Limb (tissue), 2 donors: ENCODE measurements around the gene MYH11.
"Not testable (repeated sequence)": the region's sequence is repeated elsewhere in the genome, so short reads cannot be mapped to it uniquely, and the experiment has no call there.

Source experiments
- DNase-seq, 2 donors: peaks; one replicate each; pipeline ENCODE4 v3.0.0-alpha.2; 2016; ENCODE audit errors: extremely low spot score in 2 of 2

Gene MYH11

GRCh38 chr16:15843635-15844279, 13.1 kb downstream of the MYH11 start:
- no peak for DNase-seq

GRCh38 chr16:15839204-15839603, 17.6 kb downstream of the MYH11 start:
- DNase-seq, result not testable (repeated sequence)

- no peak for DNase-seq
Observed at GRCh38 chr16:15837761-15838160, 19.1 kb downstream of the MYH11 start.

- DNase-seq, result no peak
Observed at GRCh38 chr16:15836965-15837611, 19.7 kb downstream of the MYH11 start.

GRCh38 chr16:15836074-15836473, 20.8 kb downstream of the MYH11 start:
- DNase-seq, result no peak

- DNase-seq, result no peak
Observed at GRCh38 chr16:15835136-15835878, 21.5 kb downstream of the MYH11 start.

GRCh38 chr16:15834502-15834901, 22.3 kb downstream of the MYH11 start:
- DNase-seq, result no peak

- DNase-seq, result no peak
Observed at GRCh38 chr16:15833541-15833940, 23.3 kb downstream of the MYH11 start.

GRCh38 chr16:15832241-15832640, 24.6 kb downstream of the MYH11 start:
- no peak for DNase-seq

GRCh38 chr16:15830832-15831451, 25.9 kb downstream of the MYH11 start:
- no peak for DNase-seq

GRCh38 chr16:15829460-15829859, 27.4 kb downstream of the MYH11 start:
- no peak for DNase-seq

- DNase-seq, result no peak
Observed at GRCh38 chr16:15827709-15828343, 29.0 kb downstream of the MYH11 start.

- no peak for DNase-seq
Observed at GRCh38 chr16:15827299-15827698, 29.5 kb downstream of the MYH11 start.

GRCh38 chr16:15825750-15826305, 31.0 kb downstream of the MYH11 start:
- no peak for DNase-seq

- peak in 1 of 2 donors; percentile 63 for DNase-seq
Observed at GRCh38 chr16:15822957-15823356, 33.9 kb downstream of the MYH11 start.

GRCh38 chr16:15820837-15821236, 36.0 kb downstream of the MYH11 start:
- DNase-seq, result no peak

GRCh38 chr16:15819046-15819445, 37.8 kb downstream of the MYH11 start:
- no peak for DNase-seq

- DNase-seq, result no peak
Observed at GRCh38 chr16:15817446-15817845, 39.4 kb downstream of the MYH11 start.

GRCh38 chr16:15816228-15816627, 40.6 kb downstream of the MYH11 start:
- no peak for DNase-seq

GRCh38 chr16:15812401-15812750, 44.5 kb downstream of the MYH11 start:
- not testable (repeated sequence) for DNase-seq
